IMR-90 (cell line): ENCODE data around the gene GNB1L. TPM values are rescaled to one million over a fixed set of nuclear protein-coding genes. Genes with fewer than 3 reads are reported as not detected.

Experiments used
- ATAC-seq: fragments of 200-7000 bp; cut with Tn5 transposase; 2 replicates; pipeline ENCODE4 v1.9.1; 2020; ENCODE audit warnings: low read depth, mild to moderate bottlenecking, moderate library complexity
- BruUV-seq: library from RNA; stranded (reverse); fragments of 400-500 nt; replicated peaks from 2 replicates; lab custom pipeline; 2021; lab: Mats Ljungman, UMichigan
- CTCF ChIA-PET: fragments of 300-600 bp; formaldehyde crosslinking; extraction: SDS; loops from one replicate; lab custom pipeline; 2021; ENCODE audit warnings: antibody characterized with exemption; lab: Yijun Ruan, JAX
- POLR2A ChIA-PET: fragments of 300-600 bp; sonication (Branson Sonifier 250); formaldehyde crosslinking; loops from one replicate; lab custom pipeline; 2022; ENCODE audit warnings: antibody characterized with exemption; ENCODE audit not compliant: unreplicated experiment; lab: Charles Lee
- DNase-seq: peaks from one replicate; pipeline ENCODE4 v3.0.0; 2013
- H2AFZ ChIP-seq: replicated peaks from 2 replicates; pipeline ENCODE3; 2013; ENCODE audit warnings: low read length, mild to moderate bottlenecking; ENCODE audit not compliant: poor library complexity
- H2AK5ac ChIP-seq: 2 replicates; pipeline ENCODE4 v1.6.1; 2013; ENCODE audit warnings: low read depth, low read length, inconsistent platforms
- H2AK9ac ChIP-seq: replicated peaks from 2 replicates; pipeline ENCODE3; 2013; ENCODE audit warnings: mild to moderate bottlenecking, low read depth, low read length, moderate library complexity; ENCODE audit not compliant: poor library complexity
- H2BK120ac ChIP-seq: 2 replicates; pipeline ENCODE4 v1.6.1; 2013; ENCODE audit warnings: low read depth, low read length, inconsistent platforms
- H2BK15ac ChIP-seq: 3 replicates; pipeline ENCODE4 v1.6.1; 2013; ENCODE audit warnings: low read depth, low read length, inconsistent platforms
- H2BK20ac ChIP-seq: 2 replicates; pipeline ENCODE4 v1.6.1; 2013; ENCODE audit warnings: low read depth, mild to moderate bottlenecking, inconsistent platforms, low read length, moderate library complexity
- H2BK5ac ChIP-seq: 2 replicates; pipeline ENCODE4 v1.6.1; 2013; ENCODE audit warnings: mild to moderate bottlenecking, low read depth, low read length, inconsistent platforms; ENCODE audit not compliant: poor library complexity, severe bottlenecking
- H3K14ac ChIP-seq: replicated peaks from 2 replicates; pipeline ENCODE4 v1.6.1; 2013; ENCODE audit warnings: low read depth, low read length, inconsistent platforms
- H3K18ac ChIP-seq: 2 replicates; pipeline ENCODE4 v1.6.1; 2013; ENCODE audit warnings: low read depth, low read length, control low read depth
- H3K23ac ChIP-seq: 2 replicates; pipeline ENCODE4 v1.6.1; 2013; ENCODE audit warnings: low read depth, low read length, inconsistent platforms
- H3K27ac ChIP-seq: 2 replicates; pipeline ENCODE4 v1.5.1; 2013; ENCODE audit warnings: mild to moderate bottlenecking, control low read depth, low read length; ENCODE audit not compliant: insufficient read depth
- H3K27me3 ChIP-seq: 2 replicates; pipeline ENCODE4 v1.6.1; 2013; ENCODE audit warnings: low read length; ENCODE audit not compliant: control insufficient read depth, insufficient read depth
- H3K36me3 ChIP-seq: 2 replicates; pipeline ENCODE4 v1.6.1; 2013; ENCODE audit warnings: low read length, mixed read lengths; ENCODE audit not compliant: control insufficient read depth, insufficient read depth
- H3K4ac ChIP-seq: 2 replicates; pipeline ENCODE4 v1.6.1; 2013; ENCODE audit warnings: low read depth, low read length, inconsistent platforms
- H3K4me1 ChIP-seq: 2 replicates; pipeline ENCODE4 v1.6.1; 2013; ENCODE audit warnings: low read length, mixed read lengths; ENCODE audit not compliant: control insufficient read depth, insufficient read depth
- H3K4me2 ChIP-seq: 2 replicates; pipeline ENCODE4 v1.6.1; 2013; ENCODE audit warnings: low read depth, mild to moderate bottlenecking, control low read depth, low read length, moderate library complexity
- H3K4me3 ChIP-seq: 2 replicates; pipeline ENCODE4 v1.5.1; 2013; ENCODE audit warnings: low read depth, mild to moderate bottlenecking, control low read depth, low read length, moderate library complexity; ENCODE audit not compliant: insufficient read depth
- H3K56ac ChIP-seq: 2 replicates; pipeline ENCODE4 v1.6.1; 2013; ENCODE audit warnings: low read length, inconsistent platforms; ENCODE audit not compliant: insufficient read depth; ENCODE audit errors: extremely low read depth
- H3K79me1 ChIP-seq, 2 experiments: 2 replicates each; pipeline ENCODE4 v1.6.1; 2013; ENCODE audit warnings: low read length in 2 of 2, inconsistent platforms in 1 of 2, low read depth in 1 of 2
- H3K9ac ChIP-seq: 2 replicates; pipeline ENCODE4 v1.6.1; 2013; ENCODE audit warnings: low read depth, low read length, control low read depth
- H3K9me1 ChIP-seq: 2 replicates; pipeline ENCODE4 v1.6.1; 2013; ENCODE audit warnings: low read length, inconsistent platforms; ENCODE audit not compliant: insufficient read depth
- H3K9me3 ChIP-seq: 2 replicates; pipeline ENCODE4 v1.6.1; 2013; ENCODE audit warnings: low read length; ENCODE audit not compliant: control insufficient read depth, insufficient read depth
- H4K20me1 ChIP-seq: 2 replicates; pipeline ENCODE4 v1.6.1; 2013; ENCODE audit warnings: low read length, inconsistent platforms; ENCODE audit not compliant: insufficient read depth
- H4K5ac ChIP-seq: 2 replicates; pipeline ENCODE4 v1.6.1; 2013; ENCODE audit warnings: mild to moderate bottlenecking, low read depth, low read length, control low read depth
- H4K8ac ChIP-seq, 2 experiments: 2 replicates each; pipeline ENCODE4 v1.6.1; 2013; ENCODE audit warnings: low read depth in 2 of 2, low read length in 2 of 2, control low read depth in 1 of 2, inconsistent platforms in 1 of 2
- H4K91ac ChIP-seq: 2 replicates; pipeline ENCODE4 v1.6.1; 2013; ENCODE audit warnings: low read depth, low read length, inconsistent platforms; ENCODE audit not compliant: insufficient read depth
- CTCF ChIP-seq: conservative IDR thresholded peaks from 2 replicates; pipeline ENCODE4 v1.5.1; 2012; ENCODE audit warnings: mild to moderate bottlenecking, low read depth, low read length, improper control_type of control experiment
- ELK1 ChIP-seq: fragments of 150-350 bp; IDR thresholded peaks from 2 replicates; pipeline ENCODE4 v1.6.1; 2016; ENCODE audit warnings: low read depth, mild to moderate bottlenecking, low read length, moderate library complexity, borderline replicate concordance
- MAFK ChIP-seq: IDR thresholded peaks from 2 replicates; pipeline ENCODE4 v1.6.1; 2012; ENCODE audit warnings: low read depth, low read length, improper control_type of control experiment
- NFE2L2 ChIP-seq: fragments of 150-350 bp; IDR thresholded peaks from 2 replicates; pipeline ENCODE4 v1.6.1; 2016; ENCODE audit warnings: low read depth, mild to moderate bottlenecking, low read length
- USF2 ChIP-seq: fragments of 150-350 bp; IDR thresholded peaks from 2 replicates; pipeline ENCODE4 v1.6.1; 2017; ENCODE audit warnings: mild to moderate bottlenecking, antibody characterized with exemption, low read length, low read depth
- WGBS, 2 experiments: methylation state at CpG; one replicate each; pipeline versions ENCODE4 v1.1.5 to v1.1.7; 2013; ENCODE audit warnings: missing lambda C conversion rate in 2 of 2; ENCODE audit not compliant: insufficient read length in 1 of 2; ENCODE audit errors: extremely low coverage in 2 of 2; 5-methylcytosine and 5-hydroxymethylcytosine counted together
- dilution Hi-C: fragments of 300-500 bp; cut with HindIII; formaldehyde crosslinking; loops from one replicate; pipeline ENCODE4 v1.14.3; 2018; ENCODE audit warnings: low sequenced_read_pairs; ENCODE audit not compliant: unreplicated experiment
- in situ Hi-C: fragments of 300-500 bp; cut with MboI; formaldehyde crosslinking; loops from 3 replicates; pipeline ENCODE4 v1.14.3; 2019; ENCODE audit warnings: low sequenced_read_pairs, inconsistent platforms, mixed read lengths
- intact Hi-C: fragments of 100-400 bp; cut with micrococcal nuclease; formaldehyde crosslinking; loops from 2 replicates; pipeline ENCODE4 v1.10.0; 2022
- polyA plus RNA-seq, 3 experiments: library from polyadenylated mRNA; depleted of rRNA; stranded (reverse); fragments of >200 nt; gene quantifications; 2 replicates each; pipeline ENCODE4 v1.2.3, GENCODE V29; 2012; ENCODE audit warnings: low replicate concordance in 1 of 3
- total RNA-seq: library from RNA; depleted of rRNA; stranded (reverse); fragments of >200 nt; gene quantifications from 2 replicates; pipeline ENCODE4 v1.2.3, GENCODE V29; 2012

GNB1L gene
- total and polyA plus RNA-seq, 2 of the 4 experiments (the other 2 are of a cell fraction), result 2.5 to 4.4 TPM

- in situ Hi-C loops (no loop called here), dilution Hi-C loops (no loop called here), intact Hi-C loops (no loop called here)
- no peak for DNase-seq
- ChIA-PET CTCF (no interaction called here), POLR2A (no interaction called here)
- Histone ChIP-seq H3K14ac (no peak overlapping the region), H3K9me3 (no peaks in the 10 kb centered on the region), H3K4me1 (no peaks in the 10 kb centered on the region), H2AFZ (no peak overlapping the region), H3K9ac (no peak overlapping the region), H2BK120ac (no peak overlapping the region), H3K4ac (no peak overlapping the region), H2BK15ac (no peak overlapping the region), H3K23ac (no peak overlapping the region), H3K4me2 (no peak overlapping the region), H3K9me1 (peaks cover 4% of the 10 kb centered on the region; the same call in 1 of the 2 replicates), H4K8ac (no peak overlapping the region), H4K5ac (no peak overlapping the region), H4K91ac (no peak overlapping the region), H3K4me3 (no peak overlapping the region), H2BK5ac (peak overlapping the region; percentile 58), H3K36me3 (no peaks in the 10 kb centered on the region), H3K79me1 (no peaks in the 10 kb centered on the region), H3K27me3 (no peaks in the 10 kb centered on the region), H2AK5ac (no peak overlapping the region), H3K27ac (no peak overlapping the region), H2AK9ac (peak overlapping the region; percentile 77), H3K18ac (no peak overlapping the region), H4K20me1 (no peaks in the 10 kb centered on the region), H2BK20ac (no peak overlapping the region), H3K56ac (no peak overlapping the region)
- no peak for TF ChIP-seq USF2
- TF ChIP-seq MAFK, result no peak
- TF ChIP-seq CTCF, result no peak
- TF ChIP-seq NFE2L2, result no peak
- TF ChIP-seq ELK1, result no peak
- BruUV-seq, result no TSS peak
- ATAC-seq, result no peak
- WGBS, 2 experiments, result 92% methylated on average over 8 of the region's 14 CpGs; no CpG with 5 or more reads in 1 of the 2 experiments
These were observed 38.1 kb downstream of the GNB1L start for GRCh38 chr22:19816372-19817119.
